DLD1 (cell line): ENCODE measurements around the gene KRT20.
"Not testable (repeated sequence)": the region's sequence is repeated elsewhere in the genome, so short reads cannot be mapped to it uniquely, and the experiment has no call there.

Source experiments
- in situ Hi-C: cut with HindIII; loops from 2 replicates; pipeline ENCODE4 v1.10.0; 2017; ENCODE audit warnings: low sequenced_read_pairs

Gene KRT20, protein sequence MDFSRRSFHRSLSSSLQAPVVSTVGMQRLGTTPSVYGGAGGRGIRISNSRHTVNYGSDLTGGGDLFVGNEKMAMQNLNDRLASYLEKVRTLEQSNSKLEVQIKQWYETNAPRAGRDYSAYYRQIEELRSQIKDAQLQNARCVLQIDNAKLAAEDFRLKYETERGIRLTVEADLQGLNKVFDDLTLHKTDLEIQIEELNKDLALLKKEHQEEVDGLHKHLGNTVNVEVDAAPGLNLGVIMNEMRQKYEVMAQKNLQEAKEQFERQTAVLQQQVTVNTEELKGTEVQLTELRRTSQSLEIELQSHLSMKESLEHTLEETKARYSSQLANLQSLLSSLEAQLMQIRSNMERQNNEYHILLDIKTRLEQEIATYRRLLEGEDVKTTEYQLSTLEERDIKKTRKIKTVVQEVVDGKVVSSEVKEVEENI

GRCh38 chr17:40884708-40885512 lies at the start of gene KRT20:
KRT20 (minus strand) TSS chr17:40885242; CDS start chr17:40885185, 57 bp downstream.
- in situ Hi-C loops: no loop called here

DNA sequence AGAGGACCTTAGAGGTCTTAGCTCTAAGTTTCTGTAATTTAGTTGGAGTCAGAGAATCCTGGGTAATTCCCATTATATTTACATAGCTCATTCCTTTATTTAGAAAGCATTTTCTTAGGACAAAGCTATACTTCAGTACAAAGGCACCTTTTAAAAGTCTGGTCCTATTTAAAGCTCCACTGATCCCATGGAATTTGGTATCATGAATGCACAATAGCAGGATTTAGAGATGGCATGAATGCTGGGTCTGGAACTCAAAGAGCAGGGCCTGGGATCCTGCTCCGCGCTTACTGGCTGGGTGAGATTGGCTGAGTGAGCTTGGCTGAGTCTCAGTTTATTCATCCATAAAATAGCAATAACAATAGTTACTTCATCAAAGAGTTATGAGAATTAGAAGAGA lies 47.6 kb upstream of the KRT20 start:
- in situ Hi-C loops: no loop called here

DNA sequence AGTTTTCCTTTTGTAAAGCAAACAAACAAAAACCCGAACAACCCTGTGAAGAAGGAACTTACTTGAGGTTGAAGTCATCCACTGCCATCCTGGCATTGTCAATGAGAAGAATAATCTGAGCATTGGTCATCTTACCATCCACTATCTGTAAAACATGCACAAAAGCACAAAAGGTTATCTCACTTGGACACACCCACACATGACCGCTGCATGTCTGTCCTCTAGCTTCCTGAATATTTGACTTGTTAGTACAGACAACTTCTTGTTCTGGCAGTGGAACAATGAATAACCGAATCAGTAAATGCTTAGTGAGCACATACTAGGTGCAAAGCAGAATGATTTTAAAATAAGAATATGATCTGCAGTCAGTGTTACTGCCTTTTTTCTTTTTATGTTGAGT lies 46.3 kb upstream of the KRT20 start:
- in situ Hi-C loops: no loop called here

DNA sequence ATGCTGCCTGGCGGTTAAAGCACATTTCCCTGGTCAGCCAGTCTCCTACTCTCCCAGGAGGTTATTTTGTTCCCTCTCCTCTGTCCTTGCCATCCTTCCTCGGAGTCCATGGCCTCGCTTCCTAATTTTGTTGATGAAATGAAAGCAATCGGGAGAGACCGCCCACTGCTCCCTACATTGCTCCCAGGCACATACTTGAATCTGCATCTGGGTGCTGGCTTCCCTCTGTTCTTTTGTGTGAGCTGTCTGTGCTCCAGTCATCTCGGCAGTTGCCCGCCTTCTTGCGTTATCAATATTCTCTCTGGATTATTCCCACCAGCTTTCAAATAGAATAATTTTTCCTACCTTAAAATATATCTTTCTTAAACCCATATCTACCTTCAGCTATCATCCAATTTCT lies 41.3 kb upstream of the KRT20 start:
- in situ Hi-C loops: no loop called here

GRCh38 chr17:40922239-40922638 lies 37.2 kb upstream of the KRT20 start:
- in situ Hi-C loops: no loop called here

GRCh38 chr17:40921026-40921425 lies 36.0 kb upstream of the KRT20 start:
- in situ Hi-C loops: no loop called here

GRCh38 chr17:40917116-40917515 lies 32.1 kb upstream of the KRT20 start:
- in situ Hi-C loops: not testable (repeated sequence)

DNA sequence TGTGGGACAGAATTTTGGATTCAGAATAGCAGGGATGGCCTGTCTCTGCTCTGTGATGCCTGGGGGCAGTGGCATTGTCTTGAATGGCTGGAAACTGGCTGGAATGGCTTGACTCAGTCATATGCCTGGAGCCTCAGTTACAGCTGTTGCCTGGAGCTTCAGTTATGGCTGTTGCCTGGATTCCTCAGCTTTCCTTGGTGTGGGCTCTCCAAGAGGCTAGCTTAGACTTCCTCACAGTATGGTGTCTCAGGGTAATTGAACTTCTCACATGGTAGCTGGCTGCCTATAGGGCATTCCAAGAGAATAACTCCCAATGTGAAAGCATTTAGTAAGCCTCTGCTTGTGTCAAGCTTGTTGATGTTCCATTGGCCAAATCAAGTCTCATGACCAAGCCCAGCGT lies 31.3 kb upstream of the KRT20 start:
- in situ Hi-C loops: no loop called here

GRCh38 chr17:40915721-40916256 lies 30.7 kb upstream of the KRT20 start:
- in situ Hi-C loops: no loop called here

- in situ Hi-C loops: no loop called here
Observed at GRCh38 chr17:40915199-40915661, 30.2 kb upstream of the KRT20 start.

GRCh38 chr17:40914075-40914855 lies 29.2 kb upstream of the KRT20 start:
- in situ Hi-C loops: no loop called here

GRCh38 chr17:40912486-40913210 lies 27.6 kb upstream of the KRT20 start:
- in situ Hi-C loops: no loop called here

- in situ Hi-C loops: no loop called here
Observed at GRCh38 chr17:40910441-40910841, 25.4 kb upstream of the KRT20 start.

- in situ Hi-C loops: no loop called here
Observed at GRCh38 chr17:40909755-40910154, 24.7 kb upstream of the KRT20 start.

- in situ Hi-C loops: no loop called here
Observed at GRCh38 chr17:40909351-40909750, 24.3 kb upstream of the KRT20 start.

- in situ Hi-C loops: no loop called here
Observed at GRCh38 chr17:40906613-40907012, 21.6 kb upstream of the KRT20 start.

DNA sequence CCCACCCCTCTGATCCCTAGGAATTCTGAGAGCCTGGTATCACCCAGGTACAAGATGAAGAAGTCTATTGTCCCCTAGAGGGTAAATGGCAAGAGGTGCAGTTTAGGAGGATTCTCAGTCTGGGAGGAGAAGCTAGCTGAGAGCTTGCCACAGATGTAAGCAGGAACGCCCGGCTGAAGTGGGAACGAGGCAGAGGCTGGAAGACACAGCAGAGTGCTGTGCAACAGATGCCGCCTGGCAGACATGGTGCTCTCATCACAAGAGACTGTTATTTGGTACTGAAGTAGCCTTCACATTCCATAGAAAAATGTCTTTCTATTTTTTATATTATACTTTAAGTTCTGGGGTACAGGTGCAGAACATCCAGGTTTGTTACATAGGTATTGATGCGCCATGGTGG lies 20.3 kb upstream of the KRT20 start:
- in situ Hi-C loops: no loop called here

DNA sequence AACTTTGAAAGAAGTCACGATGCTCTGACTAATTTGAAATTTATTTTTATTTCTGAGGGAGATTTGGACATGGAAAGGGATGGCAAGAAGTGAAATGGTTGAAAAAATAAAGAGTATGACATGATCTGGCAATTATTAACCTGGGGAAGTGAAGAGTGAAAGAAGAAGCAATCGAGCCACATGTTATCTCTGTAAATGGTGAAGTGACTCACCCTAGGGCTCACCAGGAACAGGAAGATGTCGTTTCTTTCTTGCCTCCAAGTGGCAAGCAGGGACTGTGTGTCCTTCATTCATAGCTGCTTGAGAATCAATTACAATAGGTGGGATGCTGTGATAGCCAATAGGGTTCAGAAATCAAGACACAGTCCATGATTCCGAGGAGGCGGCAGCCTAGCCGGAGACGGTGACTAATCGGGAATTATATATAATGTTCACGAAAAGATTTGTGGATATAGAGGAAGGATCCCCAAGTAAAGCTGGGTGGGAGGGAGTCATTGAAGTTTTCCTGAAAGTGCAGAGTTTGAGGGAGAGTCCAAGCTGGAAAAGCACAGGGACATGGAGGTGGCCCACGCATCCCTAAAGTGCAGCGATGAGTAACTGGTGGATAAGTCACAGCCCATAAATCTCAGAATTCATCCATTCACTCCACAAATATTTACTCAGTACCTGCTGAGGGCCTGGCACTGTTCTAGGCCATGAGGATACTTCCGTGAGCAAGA lies 18.2 kb upstream of the KRT20 start:
- in situ Hi-C loops: no loop called here

GRCh38 chr17:40902498-40902897 lies 17.5 kb upstream of the KRT20 start:
- in situ Hi-C loops: no loop called here
